Midbrain (tissue), 1 donor: ENCODE measurements around the gene PTGFR.

Experiments
- DNase-seq: peaks from one replicate; lab custom pipeline; 2025; lab: John Stamatoyannopoulos, UW

Gene PTGFR

GRCh38 chr1:78520216-78520615 is 29.4 kb downstream of the PTGFR start:
- DNase-seq = no peak

GRCh38 chr1:78520843-78521242 is 30.1 kb downstream of the PTGFR start:
- DNase-seq = no peak

- no peak for DNase-seq
These were observed 31.4 kb downstream of the PTGFR start for GRCh38 chr1:78522136-78522535.

- no peak for DNase-seq
These were observed 35.7 kb downstream of the PTGFR start for GRCh38 chr1:78526496-78526895.

- no peak for DNase-seq
These were observed 36.9 kb downstream of the PTGFR start for GRCh38 chr1:78527706-78528105.

GRCh38 chr1:78533527-78533926 is 42.8 kb downstream of the PTGFR start:
- no peak for DNase-seq

GRCh38 chr1:78535286-78535685 is 44.5 kb downstream of the PTGFR start:
- no peak for DNase-seq

GRCh38 chr1:78536427-78536826 is 45.7 kb downstream of the PTGFR start:
- DNase-seq = no peak

GRCh38 chr1:78540048-78540447 is 49.3 kb downstream of the PTGFR start:
- no peak for DNase-seq

- DNase-seq = no peak
These were observed 50.7 kb downstream of the PTGFR start for GRCh38 chr1:78541479-78541878.

- no peak for DNase-seq
These were observed 53.3 kb downstream of the PTGFR start for GRCh38 chr1:78543941-78544643.

GRCh38 chr1:78547081-78547480 is 56.3 kb downstream of the PTGFR start:
- DNase-seq = no peak

GRCh38 chr1:78549331-78549730 is 58.6 kb downstream of the PTGFR start:
- DNase-seq = no peak

- no peak for DNase-seq
These were observed 59.1 kb downstream of the PTGFR start for GRCh38 chr1:78549891-78550290.

- no peak for DNase-seq
These were observed 63.1 kb downstream of the PTGFR start for GRCh38 chr1:78553859-78554258.

GRCh38 chr1:78554840-78555239 is 64.1 kb downstream of the PTGFR start:
- DNase-seq = no peak

GRCh38 chr1:78559680-78560079 is 68.9 kb downstream of the PTGFR start:
- no peak for DNase-seq

- DNase-seq = no peak
These were observed 70.0 kb downstream of the PTGFR start for GRCh38 chr1:78560811-78561210.

GRCh38 chr1:78561856-78562255 is 71.1 kb downstream of the PTGFR start:
- DNase-seq = no peak

GRCh38 chr1:78565393-78565792 is 74.6 kb downstream of the PTGFR start:
- no peak for DNase-seq

GRCh38 chr1:78570539-78570938 is 79.8 kb downstream of the PTGFR start:
- no peak for DNase-seq

- no peak for DNase-seq
These were observed 86.7 kb downstream of the PTGFR start for GRCh38 chr1:78577257-78578100.

GRCh38 chr1:78586572-78586971 is 95.8 kb downstream of the PTGFR start:
- DNase-seq = no peak
